Panc1 (cell line): ENCODE measurements around the gene GAL3ST3.

Source experiments
- CTCF ChIP-seq: fragments of 450-650 bp; IDR thresholded peaks from 2 replicates; pipeline ENCODE4 v1.5.1; 2017; ENCODE audit warnings: mild to moderate bottlenecking
- POLR2AphosphoS5 ChIP-seq: IDR thresholded peaks from 2 replicates; pipeline ENCODE4 v1.6.1; 2012; ENCODE audit warnings: mild to moderate bottlenecking, low read depth, low read length, moderate library complexity
- TCF7L2 ChIP-seq: IDR thresholded peaks from 2 replicates; pipeline ENCODE4 v1.6.1; 2011; ENCODE audit warnings: mild to moderate bottlenecking, low read depth, low read length, inconsistent platforms
- TF ChIP-seq, protein P1 (sequence below), 2 experiments: IDR thresholded peaks; 2 replicates each; pipeline ENCODE4 v1.6.1; 2011 to 2012; ENCODE audit warnings: low read depth in 2 of 2, control low read depth in 1 of 2, low read length in 1 of 2, mild to moderate bottlenecking in 1 of 2, moderate library complexity in 1 of 2; ENCODE audit not compliant: insufficient read depth in 1 of 2

DNA sequence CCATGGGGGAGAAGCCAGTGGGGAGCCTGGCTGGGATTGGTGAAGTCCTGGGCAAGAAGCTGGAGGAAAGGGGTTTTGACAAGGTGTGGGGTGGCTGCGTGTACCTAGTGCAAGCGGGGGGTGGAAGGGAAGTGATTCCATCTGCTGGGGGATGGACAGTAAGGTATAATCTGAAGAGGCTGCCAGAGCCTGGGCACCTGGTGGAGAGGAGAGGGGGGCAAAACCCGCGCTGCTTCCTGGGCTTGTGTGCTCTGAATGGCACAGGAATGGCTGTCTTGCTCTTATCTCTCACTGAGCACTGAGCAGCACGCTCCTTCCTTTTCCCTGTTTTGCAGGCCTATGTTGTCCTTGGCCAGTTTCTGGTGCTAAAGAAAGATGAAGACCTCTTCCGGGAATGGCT lies 45.7 kb downstream of the GAL3ST3 start:
- TF ChIP-seq CTCF, result no peak
- TF ChIP-seq, protein P1, sequence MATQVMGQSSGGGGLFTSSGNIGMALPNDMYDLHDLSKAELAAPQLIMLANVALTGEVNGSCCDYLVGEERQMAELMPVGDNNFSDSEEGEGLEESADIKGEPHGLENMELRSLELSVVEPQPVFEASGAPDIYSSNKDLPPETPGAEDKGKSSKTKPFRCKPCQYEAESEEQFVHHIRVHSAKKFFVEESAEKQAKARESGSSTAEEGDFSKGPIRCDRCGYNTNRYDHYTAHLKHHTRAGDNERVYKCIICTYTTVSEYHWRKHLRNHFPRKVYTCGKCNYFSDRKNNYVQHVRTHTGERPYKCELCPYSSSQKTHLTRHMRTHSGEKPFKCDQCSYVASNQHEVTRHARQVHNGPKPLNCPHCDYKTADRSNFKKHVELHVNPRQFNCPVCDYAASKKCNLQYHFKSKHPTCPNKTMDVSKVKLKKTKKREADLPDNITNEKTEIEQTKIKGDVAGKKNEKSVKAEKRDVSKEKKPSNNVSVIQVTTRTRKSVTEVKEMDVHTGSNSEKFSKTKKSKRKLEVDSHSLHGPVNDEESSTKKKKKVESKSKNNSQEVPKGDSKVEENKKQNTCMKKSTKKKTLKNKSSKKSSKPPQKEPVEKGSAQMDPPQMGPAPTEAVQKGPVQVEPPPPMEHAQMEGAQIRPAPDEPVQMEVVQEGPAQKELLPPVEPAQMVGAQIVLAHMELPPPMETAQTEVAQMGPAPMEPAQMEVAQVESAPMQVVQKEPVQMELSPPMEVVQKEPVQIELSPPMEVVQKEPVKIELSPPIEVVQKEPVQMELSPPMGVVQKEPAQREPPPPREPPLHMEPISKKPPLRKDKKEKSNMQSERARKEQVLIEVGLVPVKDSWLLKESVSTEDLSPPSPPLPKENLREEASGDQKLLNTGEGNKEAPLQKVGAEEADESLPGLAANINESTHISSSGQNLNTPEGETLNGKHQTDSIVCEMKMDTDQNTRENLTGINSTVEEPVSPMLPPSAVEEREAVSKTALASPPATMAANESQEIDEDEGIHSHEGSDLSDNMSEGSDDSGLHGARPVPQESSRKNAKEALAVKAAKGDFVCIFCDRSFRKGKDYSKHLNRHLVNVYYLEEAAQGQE (IDR thresholded peaks at IDR 0.05; ENCODE audit: insufficient read depth in 1 of 2, low read depth in 2 of 2, low read length in 1 of 2), result no peak
- no peak for TF ChIP-seq TCF7L2
- TF ChIP-seq POLR2AphosphoS5, result no peak
